HG02610 (cell line): ENCODE data around the gene SGMS1.
A peak's percentile ranks its signal among the peaks of the same experiment; 100 is the strongest.
"Not testable (repeated sequence)": the region's sequence is repeated elsewhere in the genome, so short reads cannot be mapped to it uniquely, and the experiment has no call there.

Experiments
- ATAC-seq: cut with Tn5 transposase; IDR thresholded peaks from one replicate; pipeline ENCODE4 v1.9.1; 2021; ENCODE audit warnings: mild to moderate bottlenecking, moderate library complexity; ENCODE audit not compliant: unreplicated experiment

The SGMS1 gene

GRCh38 chr10:50355693-50356480, 267.9 kb downstream of the SGMS1 start:
- not testable (repeated sequence) for ATAC-seq

- no peak for ATAC-seq
Observed at GRCh38 chr10:50351483-50352146, 272.1 kb downstream of the SGMS1 start.

GRCh38 chr10:50350366-50350765, 273.4 kb downstream of the SGMS1 start:
- ATAC-seq, result no peak

- ATAC-seq, result no peak
Observed at GRCh38 chr10:50349554-50349953, 274.2 kb downstream of the SGMS1 start.

- ATAC-seq, result peak; percentile 96
Observed at GRCh38 chr10:50347394-50347802, 276.4 kb downstream of the SGMS1 start.

- peak; percentile 23 for ATAC-seq
Observed at GRCh38 chr10:50346942-50347341, 276.8 kb downstream of the SGMS1 start.

- ATAC-seq, result no peak
Observed at GRCh38 chr10:50345545-50345944, 278.2 kb downstream of the SGMS1 start.

GRCh38 chr10:50343702-50344331, 279.9 kb downstream of the SGMS1 start:
- no peak for ATAC-seq

GRCh38 chr10:50341987-50342386, 281.8 kb downstream of the SGMS1 start:
- ATAC-seq, result no peak

- ATAC-seq, result peak; percentile 43
Observed at GRCh38 chr10:50336140-50336539, 287.6 kb downstream of the SGMS1 start.

GRCh38 chr10:50335397-50335796, 288.4 kb downstream of the SGMS1 start:
- no peak for ATAC-seq

GRCh38 chr10:50334273-50334672, 289.5 kb downstream of the SGMS1 start:
- no peak for ATAC-seq

GRCh38 chr10:50333872-50334271, 289.9 kb downstream of the SGMS1 start:
- ATAC-seq, result peak; percentile 55

- no peak for ATAC-seq
Observed at GRCh38 chr10:50332108-50332842, 291.5 kb downstream of the SGMS1 start.

GRCh38 chr10:50331486-50331885, 292.3 kb downstream of the SGMS1 start:
- ATAC-seq, result no peak

GRCh38 chr10:50326757-50327701, 296.7 kb downstream of the SGMS1 start:
- ATAC-seq, result no peak

- ATAC-seq, result no peak
Observed at GRCh38 chr10:50326172-50326555, 297.6 kb downstream of the SGMS1 start.

- ATAC-seq, result peak; percentile 93
Observed at GRCh38 chr10:50325449-50326171, 298.1 kb downstream of the SGMS1 start.

GRCh38 chr10:50324680-50325393, 298.9 kb downstream of the SGMS1 start:
- no peak for ATAC-seq
